Body of pancreas (tissue), 4 donors: ENCODE results near the gene ZC3H18. TPM values are rescaled to one million over a fixed set of nuclear protein-coding genes. Genes with fewer than 3 reads are reported as not detected.

Experiments used
- ATAC-seq: fragments of 150-250 bp; one replicate; pipeline ENCODE4 v1.9.1; 2016
- DNase-seq, 4 donors: peaks; one replicate each; pipeline ENCODE4 v3.0.0-alpha.2; 2019
- H3K27ac ChIP-seq, 4 donors: fragments of 200-600 bp; sonication (generic); 1 replicate in 3 of 4; 2 replicates in 1 of 4; pipeline versions ENCODE4 v1.5.1 to v1.6.1; 2016 to 2019; ENCODE audit warnings: mild to moderate bottlenecking in 1 of 4, mixed read lengths in 1 of 4, moderate library complexity in 1 of 4
- H3K27me3 ChIP-seq, 2 donors: fragments of 200-600 bp; sonication (generic); one replicate each; pipeline ENCODE4 v1.6.0; 2016; ENCODE audit warnings: mild to moderate bottlenecking in 1 of 2
- H3K36me3 ChIP-seq, 2 donors: fragments of 200-600 bp; sonication (generic); replicated peaks in 1 of 2; 2 replicates each; pipeline ENCODE4 v1.5.1; 2016; ENCODE audit warnings: low read depth in 2 of 2; ENCODE audit not compliant: insufficient read depth in 1 of 2
- H3K4me1 ChIP-seq: fragments of 200-600 bp; sonication (generic); one replicate; pipeline ENCODE4 v1.6.0; 2016
- H3K4me3 ChIP-seq, 2 donors: fragments of 200-600 bp; sonication (generic); 1 replicate in 1 of 2; 2 replicates in 1 of 2; pipeline ENCODE4 v1.5.1; 2016 to 2019
- H3K9me3 ChIP-seq, 3 donors: fragments of 200-600 bp; sonication (generic); 1 replicate in 2 of 3; 2 replicates in 1 of 3; pipeline ENCODE4 v1.5.1; 2016
- POLR2A ChIP-seq, 3 donors: fragments of 450-650 bp; IDR thresholded peaks; one replicate each; pipeline ENCODE4 v1.6.1; 2016; ENCODE audit warnings: antibody characterized with exemption in 3 of 3, mild to moderate bottlenecking in 2 of 3
- WGBS, 2 donors: methylation state at CpG; one replicate each; pipeline ENCODE4 v1.1.5; 2017; 5-methylcytosine and 5-hydroxymethylcytosine counted together
- intact Hi-C: fragments of 100-400 bp; cut with DNase I; formaldehyde crosslinking; loops from one replicate; pipeline ENCODE4 v1.15.1; 2023
- total RNA-seq, 2 donors: library from RNA; depleted of rRNA; stranded (reverse); fragments of >200 nt; gene quantifications; one replicate each; pipeline ENCODE4 v1.1.0, GENCODE V29; 2016
- TF ChIP-seq, protein P1 (sequence below), 7 experiments: fragments of 450-650 bp in 4 of 7; fragments of 200-600 bp in 3 of 7; sonication (generic) in 3 of 7; IDR thresholded peaks; one replicate each; pipeline ENCODE4 v1.5.1; 2016 to 2019; ENCODE audit warnings: antibody characterized with exemption in 7 of 7

The ZC3H18 gene
- total RNA-seq, 2 donors from 2014 or later: 11.7 to 22.4 TPM

GRCh38 chr16:88651276-88651988 is 81.2 kb downstream of the ZC3H18 start:
- no peaks in the 10 kb centered on the region for H3K36me3 ChIP-seq
- intact Hi-C loops: no loop called here
- WGBS, 2 donors: 43 to 46% methylated on average over 17 to 23 of the region's 24 CpGs

DNA sequence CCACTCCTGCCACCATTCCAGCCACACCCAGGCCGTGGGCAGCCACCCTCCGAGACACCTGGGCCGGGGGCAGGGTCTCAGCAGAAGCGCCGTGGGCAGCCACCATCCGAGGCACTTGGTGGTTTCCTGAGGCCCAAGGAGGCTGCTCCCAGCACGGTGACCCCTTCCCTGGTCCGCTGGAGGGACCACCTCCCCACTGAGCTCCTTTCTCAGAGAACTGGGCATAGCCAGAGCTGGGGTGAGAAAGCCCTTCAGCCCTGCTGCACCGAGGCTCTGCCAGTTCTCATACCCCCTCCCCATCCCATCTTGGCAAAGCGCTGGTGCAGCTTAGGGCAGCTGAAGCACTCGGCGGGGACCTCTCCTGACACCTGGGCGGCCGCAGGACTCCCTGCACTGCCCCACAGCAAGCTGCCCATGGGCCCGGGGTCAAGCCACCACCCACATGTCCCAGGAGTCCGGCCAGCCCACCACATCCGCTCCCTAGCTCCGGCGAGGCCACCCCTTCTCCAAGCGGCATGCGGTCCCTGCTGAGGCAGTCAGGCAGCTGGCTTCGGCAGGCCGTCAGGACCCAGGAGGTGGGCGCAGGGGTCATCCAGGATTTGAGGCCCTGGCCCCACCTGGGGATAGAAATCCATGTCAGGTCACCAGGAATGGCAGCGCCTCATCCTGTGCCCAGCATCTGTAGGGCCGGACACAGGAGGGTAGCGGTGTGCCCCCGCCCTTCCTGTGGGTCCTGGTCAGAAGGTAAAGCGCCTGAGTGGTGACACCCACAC is 82.0 kb downstream of the ZC3H18 start:
- Histone ChIP-seq H3K4me1 (peaks cover 31% of the 10 kb centered on the region), H3K9me3 (no peaks in the 10 kb centered on the region), H3K27ac (peak overlapping the region; percentile 65 to 86 (median 70)), H3K4me3 (no peak overlapping the region), H3K27me3 (no peaks in the 10 kb centered on the region), H3K36me3 (no peaks in the 10 kb centered on the region)
- ATAC-seq (no peak), DNase-seq (no peak)
- intact Hi-C loops: no loop called here
- TF ChIP-seq, protein P1, sequence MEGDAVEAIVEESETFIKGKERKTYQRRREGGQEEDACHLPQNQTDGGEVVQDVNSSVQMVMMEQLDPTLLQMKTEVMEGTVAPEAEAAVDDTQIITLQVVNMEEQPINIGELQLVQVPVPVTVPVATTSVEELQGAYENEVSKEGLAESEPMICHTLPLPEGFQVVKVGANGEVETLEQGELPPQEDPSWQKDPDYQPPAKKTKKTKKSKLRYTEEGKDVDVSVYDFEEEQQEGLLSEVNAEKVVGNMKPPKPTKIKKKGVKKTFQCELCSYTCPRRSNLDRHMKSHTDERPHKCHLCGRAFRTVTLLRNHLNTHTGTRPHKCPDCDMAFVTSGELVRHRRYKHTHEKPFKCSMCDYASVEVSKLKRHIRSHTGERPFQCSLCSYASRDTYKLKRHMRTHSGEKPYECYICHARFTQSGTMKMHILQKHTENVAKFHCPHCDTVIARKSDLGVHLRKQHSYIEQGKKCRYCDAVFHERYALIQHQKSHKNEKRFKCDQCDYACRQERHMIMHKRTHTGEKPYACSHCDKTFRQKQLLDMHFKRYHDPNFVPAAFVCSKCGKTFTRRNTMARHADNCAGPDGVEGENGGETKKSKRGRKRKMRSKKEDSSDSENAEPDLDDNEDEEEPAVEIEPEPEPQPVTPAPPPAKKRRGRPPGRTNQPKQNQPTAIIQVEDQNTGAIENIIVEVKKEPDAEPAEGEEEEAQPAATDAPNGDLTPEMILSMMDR (IDR thresholded peaks at IDR 0.05): no peak
- TF ChIP-seq POLR2A (IDR thresholded peaks at IDR 0.05): no peak
- 88 to 92% methylated on average over 10 to 21 of the region's 29 CpGs for WGBS, 2 donors

More at GRCh38 chr16:88651276-88651988, 81.2 kb downstream of the ZC3H18 start:
- Histone ChIP-seq H3K9me3 (no peaks in the 10 kb centered on the region), H3K27me3 (no peaks in the 10 kb centered on the region), H3K4me3 (peak overlapping the region; percentile 30 to 38), H3K4me1 (peaks cover 31% of the 10 kb centered on the region), H3K27ac (peak overlapping the region; percentile 65 to 86 (median 70))
- DNase-seq (peak; percentile 47 to 76 (median 61)), ATAC-seq (peak; percentile 54)
- TF ChIP-seq, protein P1 (IDR thresholded peaks at IDR 0.05): no peak
- TF ChIP-seq POLR2A (IDR thresholded peaks at IDR 0.05): peak in 1 of 3 donors; percentile 33

GRCh38 chr16:88652762-88653063 is 82.5 kb downstream of the ZC3H18 start:
- no peaks in the 10 kb centered on the region for H3K36me3 ChIP-seq

GRCh38 chr16:88653101-88653500 is 82.9 kb downstream of the ZC3H18 start:
- TF ChIP-seq, protein P1 (IDR thresholded peaks at IDR 0.05): no peak
- no peak for TF ChIP-seq POLR2A (IDR thresholded peaks at IDR 0.05)
- Histone ChIP-seq H3K9me3 (no peaks in the 10 kb centered on the region), H3K36me3 (no peaks in the 10 kb centered on the region), H3K4me3 (no peak overlapping the region), H3K27me3 (no peaks in the 10 kb centered on the region), H3K27ac (no peak overlapping the region), H3K4me1 (peaks cover 31% of the 10 kb centered on the region)
- ATAC-seq: no peak
- 91 to 93% methylated on average over 12 to 13 of the region's 13 CpGs for WGBS, 2 donors
- intact Hi-C loops: no loop called here
- DNase-seq: no peak

More at GRCh38 chr16:88652762-88653063, 82.5 kb downstream of the ZC3H18 start:
- 92 to 100% methylated on average over 2 to 8 of the region's 8 CpGs for WGBS, 2 donors
- no peaks in the 10 kb centered on the region for H3K27me3 ChIP-seq
- H3K4me1 ChIP-seq: peaks cover 31% of the 10 kb centered on the region
- no peak overlapping the region for H3K27ac ChIP-seq
- intact Hi-C loops: no loop called here
- H3K4me3 ChIP-seq: no peak overlapping the region
- ATAC-seq: no peak
- H3K9me3 ChIP-seq: no peaks in the 10 kb centered on the region
- DNase-seq: no peak
- no peak for TF ChIP-seq POLR2A (IDR thresholded peaks at IDR 0.05)
- TF ChIP-seq, protein P1 (IDR thresholded peaks at IDR 0.05): no peak
